SK-N-SH (cell line): Measurements from ENCODE around the gene MTF2. TPM values are rescaled to one million over a fixed set of nuclear protein-coding genes. Genes with fewer than 3 reads are reported as not detected.

Experiments used
- CTCF ChIA-PET: fragments of 300-600, 350-600 bp; formaldehyde crosslinking; extraction: SDS; loops from one replicate; lab custom pipeline; 2021; lab: Yijun Ruan, JAX
- POLR2A ChIA-PET: fragments of 350-600 bp; sonication (Branson Sonifier 250); formaldehyde crosslinking; extraction: SDS; loops from one replicate; lab custom pipeline; 2020; ENCODE audit warnings: antibody characterized with exemption, inconsistent platforms; lab: Yijun Ruan, JAX
- DNase-seq: peaks from one replicate; pipeline ENCODE4 v3.0.0; 2012
- H2AFZ ChIP-seq: fragments of 200-600 bp; sonication (generic); 2 replicates; pipeline ENCODE4 v1.8.1; 2016; ENCODE audit warnings: antibody characterized with exemption, mild to moderate bottlenecking, low read depth
- H3F3A ChIP-seq: fragments of 200-600 bp; sonication (generic); replicated peaks from 2 replicates; pipeline ENCODE3; 2016; ENCODE audit warnings: antibody characterized with exemption, mild to moderate bottlenecking; ENCODE audit not compliant: insufficient read depth
- H3K27ac ChIP-seq, 2 experiments: fragments of 200-500 bp in 1 of 2; fragments of 200-600 bp in 1 of 2; sonication (Bioruptor generic) in 1 of 2; sonication (generic), shearing (Covaris generic) in 1 of 2; 2 replicates each; pipeline versions ENCODE4 v1.5.1 to v1.6.1; 2014 to 2016; ENCODE audit warnings: low read depth in 2 of 2, inconsistent platforms in 1 of 2, low read length in 1 of 2, mild to moderate bottlenecking in 1 of 2, mixed read lengths in 1 of 2
- H3K27me3 ChIP-seq: fragments of 200-600 bp; sonication (generic), shearing (Covaris generic); 2 replicates; pipeline ENCODE4 v1.6.1; 2016; ENCODE audit warnings: mixed run types; ENCODE audit not compliant: insufficient read depth
- H3K36me3 ChIP-seq, 2 experiments: fragments of 200-500 bp in 1 of 2; fragments of 200-600 bp in 1 of 2; sonication (Bioruptor generic) in 1 of 2; sonication (generic) in 1 of 2; replicated peaks in 1 of 2; 2 replicates each; pipeline versions ENCODE3 to v1.5.1; 2014 to 2016; ENCODE audit warnings: low read length in 1 of 2, mild to moderate bottlenecking in 1 of 2; ENCODE audit not compliant: insufficient read depth in 2 of 2, control insufficient read depth in 1 of 2
- H3K4me1 ChIP-seq, 2 experiments: fragments of 200-500 bp in 1 of 2; fragments of 200-600 bp in 1 of 2; sonication (Bioruptor generic) in 1 of 2; sonication (generic), shearing (Covaris generic) in 1 of 2; 2 replicates each; pipeline versions ENCODE4 v1.5.1 to v1.6.1; 2014 to 2016; ENCODE audit warnings: low read depth in 1 of 2, low read length in 1 of 2, mixed run types in 1 of 2; ENCODE audit not compliant: insufficient read depth in 2 of 2, control insufficient read depth in 1 of 2
- H3K4me2 ChIP-seq: fragments of 200-600 bp; sonication (generic), shearing (Covaris generic); 2 replicates; pipeline ENCODE4 v1.6.1; 2017; ENCODE audit warnings: mixed run types
- H3K4me3 ChIP-seq, 2 experiments: fragments of 200-500 bp in 1 of 2; fragments of 200-600 bp in 1 of 2; sonication (Bioruptor generic) in 1 of 2; sonication (generic), shearing (Covaris generic) in 1 of 2; 2 replicates each; pipeline versions ENCODE4 v1.5.1 to v1.8.1; 2014 to 2016; ENCODE audit warnings: low read depth in 2 of 2, inconsistent platforms in 1 of 2, low read length in 1 of 2, mild to moderate bottlenecking in 1 of 2, mixed read lengths in 1 of 2, moderate library complexity in 1 of 2
- H3K79me2 ChIP-seq: fragments of 200-600 bp; sonication (generic); 2 replicates; pipeline ENCODE4 v1.8.1; 2017; ENCODE audit warnings: mild to moderate bottlenecking; ENCODE audit not compliant: insufficient read depth
- H3K9ac ChIP-seq: fragments of 200-600 bp; sonication (generic); 2 replicates; pipeline ENCODE4 v1.6.1; 2017; ENCODE audit warnings: mixed run types
- H3K9me2 ChIP-seq: fragments of 200-600 bp; sonication (generic); 2 replicates; pipeline ENCODE4 v1.6.1; 2017; ENCODE audit warnings: mixed run types
- H3K9me3 ChIP-seq: fragments of 200-600 bp; sonication (generic); 2 replicates; pipeline ENCODE4 v1.6.1; 2017; ENCODE audit warnings: mixed run types, mild to moderate bottlenecking, moderate library complexity
- H4K20me1 ChIP-seq: fragments of 200-600 bp; sonication (generic); 2 replicates; pipeline ENCODE4 v1.6.1; 2017; ENCODE audit warnings: mild to moderate bottlenecking, mixed run types; ENCODE audit not compliant: insufficient read depth
- FOSL2 ChIP-seq: IDR thresholded peaks from 2 replicates; pipeline ENCODE4 v1.4.0; 2012; ENCODE audit warnings: low read depth, mild to moderate bottlenecking, moderate library complexity, borderline replicate concordance
- GATA2 ChIP-seq: sonication (generic); formaldehyde crosslinking; IDR thresholded peaks from 2 replicates; pipeline ENCODE4 v1.5.0; 2020; ENCODE audit warnings: mild to moderate bottlenecking, missing genetic modification reagents
- MAX ChIP-seq: IDR thresholded peaks from 2 replicates; pipeline ENCODE4 v1.4.0; 2012; ENCODE audit warnings: low read depth
- MXI1 ChIP-seq: IDR thresholded peaks from 2 replicates; pipeline ENCODE4 v1.6.1; 2012; ENCODE audit warnings: mild to moderate bottlenecking, low read depth, low read length, improper control_type of control experiment
- NRF1 ChIP-seq: IDR thresholded peaks from 2 replicates; pipeline ENCODE4 v1.6.1; 2012; ENCODE audit warnings: low read depth, mild to moderate bottlenecking, low read length
- RAD21 ChIP-seq: IDR thresholded peaks from 2 replicates; pipeline ENCODE4 v1.6.1; 2012; ENCODE audit warnings: mild to moderate bottlenecking, low read length
- RCOR1 ChIP-seq: fragments of 150-350 bp; IDR thresholded peaks from 2 replicates; pipeline ENCODE4 v1.6.1; 2017; ENCODE audit warnings: antibody characterized with exemption, low read length
- SIN3A ChIP-seq: IDR thresholded peaks from 2 replicates; pipeline ENCODE4 v1.6.1; 2012; ENCODE audit warnings: low read depth, mild to moderate bottlenecking, low read length, moderate library complexity, borderline replicate concordance
- TCF12 ChIP-seq: IDR thresholded peaks from 2 replicates; pipeline ENCODE4 v1.4.0; 2012
- WGBS: methylation state at CpG from one replicate; pipeline ENCODE4 v1.1.6; 2017; ENCODE audit warnings: low lambda C conversion rate; 5-methylcytosine and 5-hydroxymethylcytosine counted together
- polyA plus RNA-seq, 3 experiments: library from polyadenylated mRNA; depleted of rRNA; stranded (reverse); fragments of >200 nt; gene quantifications; 2 replicates each; pipeline ENCODE4 v1.2.3, GENCODE V29; 2012
- TF ChIP-seq, protein P1 (sequence below): fragments of 150-350 bp; IDR thresholded peaks from 2 replicates; pipeline ENCODE4 v1.6.1; 2016; ENCODE audit warnings: mild to moderate bottlenecking, low read depth, low read length
- TF ChIP-seq, protein P2 (sequence below): IDR thresholded peaks from 2 replicates; pipeline ENCODE4 v1.4.0; 2012; ENCODE audit warnings: low read depth, borderline replicate concordance

MTF2 gene
- polyA plus RNA-seq, 1 of the 3 experiments (the other 2 are of a cell fraction): 11.9 TPM

DNA sequence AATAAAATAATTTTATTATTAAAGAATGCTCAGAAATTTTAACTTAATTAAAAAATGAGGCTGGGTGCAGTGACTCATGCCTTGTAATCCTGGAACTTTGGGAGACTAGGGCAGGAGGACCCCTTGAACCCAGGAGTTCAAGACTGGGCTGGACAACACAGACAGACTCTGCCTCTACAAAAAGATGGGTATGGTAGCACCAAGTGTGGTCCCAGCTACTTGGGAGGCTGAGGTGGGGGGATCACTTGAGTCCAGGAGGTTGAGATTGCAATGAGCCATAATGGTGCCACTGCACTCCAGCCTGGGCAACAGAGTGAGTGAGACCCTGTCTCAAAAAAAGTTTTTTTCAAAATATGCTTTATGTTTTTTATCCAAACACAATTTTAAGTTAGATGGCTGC, 75.8 kb downstream of the MTF2 start:
- Histone ChIP-seq H3K4me3 (no peak overlapping the region), H3F3A (peaks cover 26% of the 10 kb centered on the region), H3K9me2 (no peaks in the 10 kb centered on the region), H4K20me1 (no peaks in the 10 kb centered on the region), H3K79me2 (peaks cover 58% of the 10 kb centered on the region; the same call in 1 of the 2 replicates), H2AFZ (no peak overlapping the region), H3K27me3 (no peaks in the 10 kb centered on the region), H3K9me3 (no peaks in the 10 kb centered on the region), H3K27ac (no peak overlapping the region), H3K4me2 (no peak overlapping the region), H3K4me1 (no peaks in the 10 kb centered on the region), H3K36me3 (peaks cover 58 to 69% of the 10 kb centered on the region in 2 experiments), H3K9ac (no peak overlapping the region)
- ChIA-PET CTCF (interaction anchor here (1.5 kb wide), 1 partner anchor 19 kb away, joined by 3 read pairs; no protein-coding TSS in a partner anchor), POLR2A (no interaction called here)
- TF ChIP-seq RCOR1: no peak
- TF ChIP-seq, protein P1, sequence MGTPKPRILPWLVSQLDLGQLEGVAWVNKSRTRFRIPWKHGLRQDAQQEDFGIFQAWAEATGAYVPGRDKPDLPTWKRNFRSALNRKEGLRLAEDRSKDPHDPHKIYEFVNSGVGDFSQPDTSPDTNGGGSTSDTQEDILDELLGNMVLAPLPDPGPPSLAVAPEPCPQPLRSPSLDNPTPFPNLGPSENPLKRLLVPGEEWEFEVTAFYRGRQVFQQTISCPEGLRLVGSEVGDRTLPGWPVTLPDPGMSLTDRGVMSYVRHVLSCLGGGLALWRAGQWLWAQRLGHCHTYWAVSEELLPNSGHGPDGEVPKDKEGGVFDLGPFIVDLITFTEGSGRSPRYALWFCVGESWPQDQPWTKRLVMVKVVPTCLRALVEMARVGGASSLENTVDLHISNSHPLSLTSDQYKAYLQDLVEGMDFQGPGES: no peak
- no peak for TF ChIP-seq SIN3A
- DNase-seq: no peak

DNA sequence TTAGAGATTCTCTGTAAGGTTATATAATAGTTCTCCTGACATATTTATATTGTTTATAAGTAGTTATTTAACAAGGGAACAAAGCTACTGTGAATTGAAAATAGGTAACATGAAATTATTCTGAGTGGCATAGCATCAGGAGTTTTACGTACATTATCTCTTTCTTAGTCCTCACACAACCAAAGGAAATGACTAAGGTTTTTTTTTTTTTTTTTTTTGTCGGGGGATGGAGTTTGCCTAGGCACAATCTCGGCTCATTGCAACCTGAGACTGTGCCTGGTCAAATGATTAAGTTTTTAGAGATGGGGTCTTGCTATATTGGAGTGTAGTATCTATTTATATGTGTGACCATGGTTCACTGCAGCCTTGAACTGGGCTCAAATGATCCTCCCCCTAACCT, 76.3 kb downstream of the MTF2 start:
- H3K9me3 ChIP-seq: no peaks in the 10 kb centered on the region
- peaks cover 26% of the 10 kb centered on the region for H3F3A ChIP-seq
- DNase-seq: no peak
- TF ChIP-seq GATA2: no peak
- TF ChIP-seq, protein P2, sequence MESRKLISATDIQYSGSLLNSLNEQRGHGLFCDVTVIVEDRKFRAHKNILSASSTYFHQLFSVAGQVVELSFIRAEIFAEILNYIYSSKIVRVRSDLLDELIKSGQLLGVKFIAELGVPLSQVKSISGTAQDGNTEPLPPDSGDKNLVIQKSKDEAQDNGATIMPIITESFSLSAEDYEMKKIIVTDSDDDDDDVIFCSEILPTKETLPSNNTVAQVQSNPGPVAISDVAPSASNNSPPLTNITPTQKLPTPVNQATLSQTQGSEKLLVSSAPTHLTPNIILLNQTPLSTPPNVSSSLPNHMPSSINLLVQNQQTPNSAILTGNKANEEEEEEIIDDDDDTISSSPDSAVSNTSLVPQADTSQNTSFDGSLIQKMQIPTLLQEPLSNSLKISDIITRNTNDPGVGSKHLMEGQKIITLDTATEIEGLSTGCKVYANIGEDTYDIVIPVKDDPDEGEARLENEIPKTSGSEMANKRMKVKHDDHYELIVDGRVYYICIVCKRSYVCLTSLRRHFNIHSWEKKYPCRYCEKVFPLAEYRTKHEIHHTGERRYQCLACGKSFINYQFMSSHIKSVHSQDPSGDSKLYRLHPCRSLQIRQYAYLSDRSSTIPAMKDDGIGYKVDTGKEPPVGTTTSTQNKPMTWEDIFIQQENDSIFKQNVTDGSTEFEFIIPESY: no peak
- no peak for TF ChIP-seq SIN3A
- TF ChIP-seq, protein P1: no peak
- no peak for TF ChIP-seq FOSL2
- no peak for TF ChIP-seq MXI1
- no peak for TF ChIP-seq NRF1
- no peak for TF ChIP-seq TCF12
- TF ChIP-seq MAX: no peak
- no peak for TF ChIP-seq RAD21
- no peaks in the 10 kb centered on the region for H3K9me2 ChIP-seq
- H3K27me3 ChIP-seq: no peaks in the 10 kb centered on the region
- no peaks in the 10 kb centered on the region for H3K4me1 ChIP-seq
- no peak overlapping the region for H3K9ac ChIP-seq
- 0 out of 4 replicates have a peak overlapping the region, but pooled peaks of 1 of the 2 experiments have one; percentile 2 for H3K27ac ChIP-seq
- H3K36me3 ChIP-seq: peaks cover 56 to 64% of the 10 kb centered on the region in 2 experiments
- CTCF ChIA-PET: interaction anchor here (1.5 kb wide), 1 partner anchor 19 kb away, joined by 3 read pairs; no protein-coding TSS in a partner anchor
- POLR2A ChIA-PET: no interaction called here
- WGBS: 42% methylated on average over 3 of the region's 3 CpGs
- no peaks in the 10 kb centered on the region for H4K20me1 ChIP-seq
- no peak overlapping the region for H2AFZ ChIP-seq
- peaks cover 60% of the 10 kb centered on the region; the same call in 1 of the 2 replicates for H3K79me2 ChIP-seq
- no peak overlapping the region for H3K4me3 ChIP-seq
- no peak overlapping the region for H3K4me2 ChIP-seq
